Left kidney (tissue), 8 donors: Measurements from ENCODE around the gene RXFP1. TPM values are rescaled to one million over a fixed set of nuclear protein-coding genes. Genes with fewer than 3 reads are reported as not detected.

Source experiments
- DNase-seq: peaks from one replicate; pipeline ENCODE4 v3.0.0-alpha.2; 2013
- long read RNA-seq, 8 donors: transcript quantifications; one replicate each; lab custom pipeline, GENCODE V29; 2026
- polyA plus RNA-seq: library from polyadenylated mRNA; unstranded; fragments of 120-200 nt; gene quantifications from one replicate; pipeline ENCODE4 v1.2.1, GENCODE V29; 2013; ENCODE audit not compliant: insufficient read length

The RXFP1 gene
- polyA plus RNA-seq: 0.37 TPM
- long read RNA-seq, donor 1: 0 reads
- long read RNA-seq, donor 2: 0 reads
- long read RNA-seq, donor 3: 0 reads
- long read RNA-seq, donor 4: 0 reads
- long read RNA-seq, donor 5: 0 reads
- long read RNA-seq, donor 6: 0 reads
- long read RNA-seq, donor 7: 0 reads
- long read RNA-seq, donor 8: 0 reads

- DNase-seq: no peak
Measured at GRCh38 chr4:158521484-158522088, at the start of gene RXFP1. RXFP1 (plus strand) TSS chr4:158521882; CDS start chr4:158521977, 95 bp downstream.

DNA sequence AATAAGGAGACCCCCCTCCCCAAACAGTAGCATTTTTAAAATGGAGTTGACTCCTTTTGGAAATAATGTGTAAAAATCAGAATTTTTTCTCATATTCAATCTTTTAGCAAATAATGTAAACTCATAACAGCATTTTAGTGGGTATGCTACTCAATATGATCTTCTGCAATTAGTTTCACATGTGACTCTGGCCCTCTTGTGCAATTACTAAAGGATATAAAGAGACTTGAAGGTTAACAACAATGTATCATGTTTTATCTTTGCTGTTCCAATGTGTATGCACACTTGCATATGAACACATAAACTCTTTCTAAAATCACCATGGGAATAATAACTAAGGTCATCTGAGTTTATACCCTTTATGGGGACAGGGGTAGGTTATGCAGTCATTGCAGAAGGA, 39.9 kb upstream of the RXFP1 start:
- no peak for DNase-seq

DNA sequence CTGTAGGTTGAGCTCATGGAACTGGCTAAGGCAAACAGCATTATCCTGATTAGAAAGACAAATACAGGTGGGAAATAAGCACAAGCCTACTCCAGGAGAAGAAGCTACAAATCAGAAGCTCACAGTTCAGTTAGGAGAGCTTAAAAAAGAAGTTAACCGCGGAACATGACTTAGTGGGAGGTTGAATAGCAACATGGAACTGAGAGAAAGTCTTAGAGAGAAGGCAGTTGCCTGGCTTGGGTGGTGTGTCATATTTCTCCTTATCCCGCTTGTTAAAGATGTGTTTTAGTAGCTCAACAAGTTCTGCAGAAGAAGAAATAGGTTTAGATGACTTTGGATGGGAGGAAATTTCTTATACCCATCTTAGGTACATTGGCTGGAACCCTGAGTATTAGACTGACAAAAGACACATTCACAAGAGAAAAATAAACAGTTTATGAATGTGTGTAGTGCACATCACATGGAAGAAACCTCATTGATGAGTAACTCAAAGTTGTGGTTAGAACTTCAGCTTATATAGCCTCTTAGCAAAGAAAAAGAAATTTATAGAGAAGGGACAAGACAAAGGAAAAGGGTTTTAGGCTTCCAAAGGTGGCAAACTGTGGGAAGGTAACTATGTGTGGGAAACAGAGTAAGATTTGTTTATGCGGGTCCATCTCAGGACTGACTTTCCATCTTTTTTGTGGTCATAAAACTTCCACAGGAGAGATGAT, 37.4 kb upstream of the RXFP1 start:
- no peak for DNase-seq

DNA sequence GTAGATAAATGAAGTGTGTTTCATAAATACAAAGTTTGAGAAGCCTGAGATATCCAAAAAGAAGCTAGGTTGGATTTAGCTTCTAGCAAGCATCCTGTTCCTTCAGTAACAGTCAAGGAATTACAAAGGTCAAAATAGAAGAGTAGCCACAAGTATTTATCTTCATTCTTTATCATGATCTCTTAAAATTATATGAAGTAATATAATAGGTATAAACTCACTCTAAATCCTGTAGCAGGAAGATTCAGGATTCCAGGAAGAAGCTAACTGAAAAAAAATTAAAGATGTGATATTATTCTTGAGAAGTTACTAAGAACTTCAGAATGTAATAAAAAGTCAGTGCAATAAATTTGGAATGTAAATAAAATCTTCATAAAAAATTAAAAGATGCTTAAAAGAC, 31.1 kb upstream of the RXFP1 start:
- no peak for DNase-seq

- DNase-seq: no peak
Measured at GRCh38 chr4:158492391-158492790, 29.3 kb upstream of the RXFP1 start.

DNA sequence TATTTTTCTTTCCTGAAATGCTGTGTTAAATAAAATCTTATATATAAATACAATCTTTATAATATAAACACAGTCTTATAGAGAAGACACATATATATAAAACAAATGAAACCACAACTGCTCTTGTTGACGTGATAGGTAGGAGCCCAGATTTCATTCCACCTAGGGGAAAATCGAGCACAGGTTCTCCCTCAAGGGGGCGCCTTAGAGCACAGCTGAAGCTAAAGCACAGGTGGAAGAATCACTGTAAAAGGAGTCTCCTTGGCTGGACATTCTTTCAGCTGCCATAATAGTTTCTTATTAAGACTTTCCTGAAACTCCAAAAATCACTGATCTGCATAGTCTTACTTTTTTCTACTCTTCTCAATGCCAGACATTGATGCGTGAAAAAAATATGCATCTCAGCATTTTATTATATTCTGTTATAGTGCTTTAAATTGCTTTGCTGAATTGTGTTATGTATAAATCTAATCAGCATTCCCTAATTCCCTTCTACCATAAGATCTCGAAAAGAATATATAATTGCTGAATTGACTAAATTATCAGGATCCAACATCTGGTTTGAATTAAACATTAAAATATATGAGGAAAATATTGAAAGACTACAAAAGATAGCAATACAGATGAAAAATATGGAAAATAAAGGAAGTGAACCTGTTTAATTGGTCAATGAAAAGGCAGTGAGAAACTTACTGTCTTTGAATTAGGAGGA, 25.5 kb upstream of the RXFP1 start:
- DNase-seq: no peak

DNA sequence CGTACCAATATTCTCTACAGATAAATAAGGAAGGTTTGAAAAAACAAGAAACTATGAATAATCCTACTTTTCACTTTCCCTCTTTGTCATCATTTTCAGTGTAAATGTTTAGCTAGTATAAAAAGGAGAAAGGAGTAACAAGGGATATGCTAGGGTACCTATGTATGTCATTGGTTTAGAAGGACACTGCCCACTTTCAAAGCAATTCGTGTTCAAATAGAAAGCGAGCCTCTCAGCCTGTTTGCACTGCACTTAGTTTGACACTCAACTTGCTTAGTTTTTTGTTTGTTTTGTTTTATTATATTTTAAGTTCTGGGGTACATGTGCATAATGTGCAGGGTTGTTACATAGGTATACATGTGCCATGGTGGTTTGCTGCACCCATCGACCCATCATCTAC, 21.6 kb upstream of the RXFP1 start:
- DNase-seq: no peak

DNA sequence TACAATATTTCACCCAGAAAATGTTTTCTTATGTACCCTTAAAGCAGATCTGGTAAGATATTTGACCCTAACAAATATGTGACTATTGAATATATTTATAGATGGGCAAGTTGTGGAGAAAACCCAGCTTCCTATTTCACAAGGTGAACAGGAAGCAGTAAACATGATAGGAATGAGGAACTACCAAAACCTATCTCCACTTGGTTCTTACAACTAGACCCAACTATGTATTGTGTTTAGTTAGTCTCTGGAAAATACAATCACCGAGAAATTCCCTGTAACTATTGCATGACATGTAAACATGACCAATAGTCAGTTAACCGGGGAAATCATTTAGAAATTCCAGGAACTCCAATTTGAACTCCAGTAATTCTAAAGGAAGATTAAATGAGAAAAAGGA, 8.4 kb upstream of the RXFP1 start:
- DNase-seq: no peak

- no peak for DNase-seq
Measured at GRCh38 chr4:158519226-158519625, 2.5 kb upstream of the RXFP1 start.

DNA sequence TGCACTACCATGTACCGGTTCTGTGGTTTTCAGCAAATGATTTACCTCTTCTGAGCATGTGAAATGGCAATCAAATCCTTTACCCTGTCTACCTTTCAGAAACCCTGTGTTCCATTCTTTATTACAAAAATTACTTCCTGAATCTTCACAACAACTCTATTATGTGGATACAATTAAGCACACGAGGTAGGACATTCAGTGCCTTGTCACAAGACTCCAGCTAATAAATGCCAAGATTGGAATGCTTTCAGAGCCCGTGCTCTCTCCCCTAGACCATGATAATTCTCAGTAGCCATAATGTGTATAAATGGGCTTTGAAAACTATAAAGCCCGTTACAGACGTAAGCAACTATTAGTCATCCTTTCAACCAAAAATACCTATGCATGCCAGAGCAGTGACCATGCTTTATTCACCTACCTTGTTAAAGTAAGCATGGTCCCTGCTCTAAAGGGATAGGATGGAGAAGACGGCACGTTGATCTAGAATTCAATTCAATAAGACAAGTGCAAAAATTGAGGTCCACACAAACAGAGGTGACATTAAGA, 2.4 kb downstream of the RXFP1 start:
- no peak for DNase-seq

DNA sequence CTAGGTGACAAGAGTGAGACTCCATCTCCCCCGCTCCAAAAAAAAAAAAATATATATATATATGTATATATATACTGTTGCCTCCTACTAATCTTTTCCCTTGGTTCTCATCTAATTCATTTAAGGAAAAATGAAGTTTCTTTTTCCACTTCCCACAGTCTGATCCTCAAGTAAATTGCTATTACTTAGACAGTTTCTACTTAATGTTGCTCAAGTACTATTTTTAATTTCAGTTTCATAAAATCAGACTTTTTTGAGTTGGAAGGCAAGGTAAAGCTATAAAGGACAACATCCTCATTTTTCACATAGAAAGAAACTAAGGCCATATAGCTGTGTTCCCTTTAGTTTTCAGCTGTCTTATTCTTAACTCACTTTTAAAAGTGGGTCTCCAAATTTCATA, 5.8 kb downstream of the RXFP1 start:
- no peak for DNase-seq

DNA sequence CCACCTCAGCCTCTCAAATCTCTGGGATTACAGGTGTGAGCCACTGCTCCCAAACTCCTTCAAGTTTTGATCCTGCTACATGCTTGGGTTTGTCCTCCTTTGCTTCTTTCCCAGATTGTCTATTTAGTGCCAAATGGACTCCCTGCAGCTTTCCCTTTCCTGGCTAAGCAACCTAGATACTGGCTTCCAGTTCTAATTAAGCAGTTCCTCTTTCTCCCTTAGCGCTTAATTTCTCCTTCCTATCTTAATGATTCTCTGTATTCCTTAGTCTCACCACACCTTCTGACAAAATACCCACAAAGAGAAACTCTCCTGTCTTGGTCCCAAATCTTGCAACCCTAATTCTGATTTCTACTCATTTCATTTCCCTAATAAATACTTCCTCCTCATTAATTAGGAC, 7.8 kb downstream of the RXFP1 start:
- DNase-seq: no peak

- no peak for DNase-seq
Measured at GRCh38 chr4:158530381-158530780, 8.7 kb downstream of the RXFP1 start.

GRCh38 chr4:158530898-158531297, 9.2 kb downstream of the RXFP1 start:
- DNase-seq: no peak

GRCh38 chr4:158532556-158533231, 11.0 kb downstream of the RXFP1 start:
- DNase-seq: no peak

DNA sequence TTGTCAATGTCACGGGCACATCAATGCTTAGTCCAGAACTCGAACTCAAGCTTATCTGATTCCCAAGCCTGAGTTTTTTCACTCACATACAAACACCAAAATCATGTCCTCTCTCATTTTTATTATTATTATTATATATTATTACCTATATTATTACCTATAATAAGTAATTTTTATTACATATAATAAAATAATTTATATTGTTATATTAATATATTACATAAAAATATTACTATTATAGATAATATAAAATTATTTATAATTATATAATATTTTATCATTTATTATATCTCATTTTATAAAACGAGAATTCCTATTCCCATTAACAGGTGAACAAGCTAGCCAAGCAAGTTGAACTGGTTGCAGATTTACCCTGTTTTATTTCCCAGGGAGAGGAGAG, 13.0 kb downstream of the RXFP1 start:
- DNase-seq: no peak

- no peak for DNase-seq
Measured at GRCh38 chr4:158535130-158535614, 13.5 kb downstream of the RXFP1 start.

GRCh38 chr4:158536833-158537232, 15.2 kb downstream of the RXFP1 start:
- DNase-seq: no peak

GRCh38 chr4:158538176-158538575, 16.5 kb downstream of the RXFP1 start:
- DNase-seq: no peak

DNA sequence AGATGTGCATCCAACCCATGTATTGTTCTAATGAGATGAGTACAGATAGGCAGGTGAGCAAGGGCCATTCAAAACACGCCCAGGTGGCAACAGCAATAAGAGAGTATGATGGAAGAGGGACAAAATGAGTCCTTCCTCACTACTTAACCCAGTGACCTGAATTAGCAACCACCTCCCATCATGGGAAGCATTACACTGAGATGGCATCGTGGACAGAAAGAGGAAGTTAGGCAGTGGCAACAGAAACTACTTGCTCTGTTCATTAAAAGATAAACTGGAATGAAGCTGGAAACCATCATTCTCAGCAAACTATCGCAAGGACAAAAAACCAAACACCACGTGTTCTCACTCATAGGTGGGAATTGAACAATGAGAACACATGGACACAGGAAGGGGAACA, 17.2 kb downstream of the RXFP1 start:
- no peak for DNase-seq

DNA sequence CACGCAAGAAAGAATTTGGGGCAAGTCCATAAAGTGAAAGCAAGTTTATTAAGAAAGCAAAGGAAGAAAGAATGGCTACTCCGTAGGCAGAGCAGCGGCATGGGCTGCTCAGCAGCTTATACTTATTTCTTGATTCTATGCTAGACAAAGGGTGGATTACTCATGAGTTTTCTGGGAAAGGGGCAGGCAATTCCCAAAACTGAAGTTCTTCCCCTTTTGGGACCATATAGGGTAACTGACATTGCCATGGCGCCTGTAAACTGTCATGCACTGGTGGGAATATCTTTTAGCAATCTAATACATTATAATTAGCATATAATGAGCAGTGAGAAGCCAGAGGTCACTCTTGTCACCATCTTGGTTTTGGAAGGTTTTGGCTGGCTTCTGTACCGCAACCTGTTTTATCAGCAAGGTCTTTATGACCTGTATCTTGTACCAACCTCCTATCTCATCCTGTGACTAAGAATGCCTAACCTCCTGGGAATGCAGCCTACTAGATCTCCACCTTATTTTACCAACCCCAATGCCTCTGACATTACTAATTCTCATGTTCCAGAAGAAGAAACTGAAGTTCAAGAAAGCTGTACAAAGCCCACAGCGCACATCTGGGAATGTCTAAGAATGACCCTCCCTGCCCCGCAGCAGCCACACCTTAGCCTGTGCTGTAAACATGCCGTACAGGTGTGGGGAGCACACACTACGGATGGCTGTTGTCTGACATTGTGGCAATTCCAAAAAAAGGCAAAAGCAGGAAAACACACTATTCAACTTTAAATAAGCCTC, 18.6 kb downstream of the RXFP1 start:
- DNase-seq: no peak
